K562 (cell line): Measurements from ENCODE around the gene FBXW2. TPM values are rescaled to one million over a fixed set of nuclear protein-coding genes. Genes with fewer than 3 reads are reported as not detected.
A peak's percentile ranks its signal among the peaks of the same experiment; 100 is the strongest.

ENCODE experiments used
- ATAC-seq: fragments of 200-7000 bp; cut with Tn5 transposase; 3 replicates; pipeline ENCODE4 v1.9.1; 2020; ENCODE audit warnings: moderate library complexity
- BruUV-seq: library from RNA; stranded (reverse); fragments of 400-500 nt; replicated peaks from 2 replicates; lab custom pipeline; 2021; lab: Mats Ljungman, UMichigan
- CTCF ChIA-PET: fragments of 300-600 bp; formaldehyde crosslinking; extraction: SDS; loops from one replicate; lab custom pipeline; 2021; ENCODE audit warnings: low intra/inter-chr PET ratio; lab: Yijun Ruan, JAX
- POLR2A ChIA-PET: fragments of 300-600, 350-650 bp; sonication (Branson Sonifier 250); formaldehyde crosslinking; extraction: SDS; loops from one replicate; lab custom pipeline; 2021; ENCODE audit warnings: antibody characterized with exemption, inconsistent platforms; lab: Yijun Ruan, JAX
- DNase-seq, 4 experiments: peaks; one replicate each; pipeline versions ENCODE4 v3.0.0 to v3.0.0-alpha.2; 2011 to 2018; ENCODE audit warnings: low spot score in 3 of 4, mixed read lengths in 3 of 4; ENCODE audit errors: extremely low read depth in 1 of 4
- FAIRE-seq: peaks from 2 replicates; lab custom pipeline; 2011; peaks lifted over from hg19 to GRCh38; lab: Jason Lieb, UNC
- H2AFZ ChIP-seq: 2 replicates; pipeline ENCODE4 v1.6.0; 2011; ENCODE audit warnings: low read depth, low read length, control low read depth, inconsistent platforms
- H3K27ac ChIP-seq: fragments of 200-600 bp; 3 replicates; pipeline ENCODE4 v1.8.0; 2011; ENCODE audit warnings: low read depth, mild to moderate bottlenecking, control low read depth, inconsistent platforms, low read length, moderate library complexity, mixed read lengths; ENCODE audit errors: extremely low read depth
- H3K27me3 ChIP-seq, 2 experiments: fragments of 300-600 bp in 1 of 2; 2 replicates in 1 of 2; 3 replicates in 1 of 2; pipeline versions ENCODE4 v1.6.0 to v1.8.0; 2011; ENCODE audit warnings: inconsistent platforms in 2 of 2, low read length in 2 of 2, mild to moderate bottlenecking in 1 of 2, mixed read lengths in 1 of 2, moderate library complexity in 1 of 2; ENCODE audit not compliant: control insufficient read depth in 2 of 2, insufficient read depth in 2 of 2
- H3K36me3 ChIP-seq: fragments of 300-600 bp; 3 replicates; pipeline ENCODE4 v1.8.0; 2011; ENCODE audit warnings: mild to moderate bottlenecking, low read length, inconsistent platforms; ENCODE audit not compliant: control insufficient read depth, insufficient read depth
- H3K4me1 ChIP-seq, 2 experiments: fragments of 200-600 bp in 1 of 2; replicated peaks in 1 of 2; 2 replicates in 1 of 2; 3 replicates in 1 of 2; pipeline versions ENCODE4 v1.5.1 to v1.8.0; 2011; ENCODE audit warnings: inconsistent platforms in 2 of 2, low read length in 2 of 2, mild to moderate bottlenecking in 1 of 2, mixed read lengths in 1 of 2, moderate library complexity in 1 of 2; ENCODE audit not compliant: control insufficient read depth in 2 of 2, insufficient read depth in 2 of 2
- H3K4me2 ChIP-seq: 2 replicates; pipeline ENCODE4 v1.6.1; 2011; ENCODE audit warnings: low read length, control low read depth, inconsistent platforms, mixed read lengths; ENCODE audit not compliant: insufficient read depth
- H3K4me3 ChIP-seq: fragments of 200-600 bp; sonication (generic), shearing (Covaris generic); 2 replicates; pipeline ENCODE4 v1.5.1; 2016; ENCODE audit warnings: control low read depth, inconsistent platforms
- H3K79me2 ChIP-seq: fragments of 200-600 bp; 3 replicates; pipeline ENCODE4 v1.8.0; 2011; ENCODE audit warnings: low read length, inconsistent platforms; ENCODE audit not compliant: control insufficient read depth, insufficient read depth
- H3K9ac ChIP-seq, 2 experiments: 2 replicates each; pipeline versions ENCODE4 v1.6.0 to v1.6.1; 2011; ENCODE audit warnings: low read depth in 2 of 2, low read length in 2 of 2, control low read depth in 1 of 2, inconsistent platforms in 1 of 2, mild to moderate bottlenecking in 1 of 2, mixed read lengths in 1 of 2; ENCODE audit not compliant: insufficient read depth in 1 of 2
- H3K9me1 ChIP-seq: one replicate; pipeline ENCODE4 v1.6.0; 2011; ENCODE audit warnings: inconsistent platforms, mild to moderate bottlenecking, low read length, moderate library complexity; ENCODE audit not compliant: control insufficient read depth, insufficient read depth
- H3K9me3 ChIP-seq: replicated peaks from 2 replicates; pipeline ENCODE4 v1.5.1; 2011; ENCODE audit warnings: low read depth, low read length, inconsistent platforms; ENCODE audit not compliant: control insufficient read depth, insufficient read depth
- H4K20me1 ChIP-seq: replicated peaks from 2 replicates; pipeline ENCODE4 v1.6.1; 2011; ENCODE audit warnings: low read length, inconsistent platforms, mixed read lengths; ENCODE audit not compliant: control insufficient read depth, insufficient read depth
- CBFA2T3 ChIP-seq: fragments of 450-650 bp; IDR thresholded peaks from 2 replicates; pipeline ENCODE4 v1.6.1; 2017
- EP300 ChIP-seq: IDR thresholded peaks from 2 replicates; pipeline ENCODE4 v1.6.1; 2012; ENCODE audit warnings: low read length, improper control_type of control experiment
- JUN ChIP-seq, 2 experiments: sonication (generic) in 1 of 2; formaldehyde crosslinking in 1 of 2; IDR thresholded peaks; 2 replicates each; pipeline versions ENCODE4 v1.6.1 to v1.8.0; 2012 to 2022; ENCODE audit warnings: borderline replicate concordance in 2 of 2, mild to moderate bottlenecking in 2 of 2, improper control_type of control experiment in 1 of 2, low read depth in 1 of 2, low read length in 1 of 2, missing genetic modification reagents in 1 of 2
- SMARCB1 ChIP-seq: IDR thresholded peaks from 2 replicates; pipeline ENCODE4 v1.6.1; 2011; ENCODE audit warnings: improper control_type of control experiment, low read depth; ENCODE audit not compliant: insufficient read length
- U2AF2 ChIP-seq: fragments of 200-400 bp; formaldehyde crosslinking; optimal IDR thresholded peaks from 2 replicates; pipeline ENCODE3; 2017; ENCODE audit warnings: low read depth, mild to moderate bottlenecking, low read length
- ZKSCAN1 ChIP-seq: fragments of 150-350 bp; IDR thresholded peaks from 2 replicates; pipeline ENCODE4 v1.6.1; 2016; ENCODE audit warnings: low read depth, low read length
- ZNF75A ChIP-seq: fragments of 450-650 bp; formaldehyde crosslinking; IDR thresholded peaks from 2 replicates; pipeline ENCODE4 v1.4.0; 2020; ENCODE audit warnings: mild to moderate bottlenecking
- WGBS: fragments of 100-300 bp; shearing (Covaris generic); methylation state at CpG from one replicate; pipeline ENCODE4 v1.1.6; 2016; ENCODE audit warnings: low coverage, mixed read lengths; ENCODE audit not compliant: insufficient coverage; ENCODE audit errors: missing lambda C conversion rate; 5-methylcytosine and 5-hydroxymethylcytosine counted together
- in situ Hi-C: fragments of 300-500 bp; cut with MboI; formaldehyde crosslinking; loops from 4 replicates; pipeline ENCODE4 v1.15.0; 2018; ENCODE audit warnings: inconsistent platforms, mixed read lengths
- intact Hi-C: fragments of 100-400 bp; cut with micrococcal nuclease; formaldehyde crosslinking; loops from 2 replicates; pipeline ENCODE4 v1.14.2; 2022
- polyA plus RNA-seq, 8 experiments: library from polyadenylated mRNA; depleted of rRNA in 4 of 8; stranded (reverse) in 5 of 8; unstranded in 3 of 8; fragments of >200 nt; fragmentation: Nextera tagmentation in 2 of 8; fragmentation: Illumina TruSeq in 1 of 8; extraction: Ambion mirVana in 2 of 8; extraction: Trizol in 1 of 8; gene quantifications; 2 replicates each; pipeline versions ENCODE4 v1.2.1 to v1.2.3, GENCODE V29; 2011 to 2014; ENCODE audit warnings: inconsistent platforms in 1 of 8, missing spikeins in 1 of 8
- total RNA-seq, 7 experiments: library from RNA; depleted of rRNA in 6 of 7; stranded (reverse); fragments of >200 nt in 6 of 7; fragmentation: Illumina TruSeq in 2 of 7; extraction: Trizol in 2 of 7; gene quantifications; 2 replicates each; pipeline versions ENCODE4 v1.2.1 to v1.2.3, GENCODE V29; 2011 to 2021; ENCODE audit warnings: low replicate concordance in 1 of 7
- TF ChIP-seq, protein P1 (sequence below): fragments of 200-800 bp; sonication (Bioruptor generic); IDR thresholded peaks from 2 replicates; pipeline ENCODE4 v1.6.1; 2016; ENCODE audit warnings: missing genetic modification characterization, missing compliant biosample characterization
- TF ChIP-seq, protein P2 (sequence below): fragments of 450-650 bp; IDR thresholded peaks from 2 replicates; pipeline ENCODE4 v1.6.1; 2016
- TF ChIP-seq, protein P3 (sequence below): fragments of 450-650 bp; IDR thresholded peaks from 2 replicates; pipeline ENCODE4 v1.6.1; 2018; ENCODE audit not compliant: partially characterized antibody

Gene FBXW2
- total and polyA plus RNA-seq, 9 of the 15 experiments (the other 6 are each of a cell fraction or from before 2014, with no cell fraction given): 2.5 to 57.8 (median 28.1) TPM

DNA sequence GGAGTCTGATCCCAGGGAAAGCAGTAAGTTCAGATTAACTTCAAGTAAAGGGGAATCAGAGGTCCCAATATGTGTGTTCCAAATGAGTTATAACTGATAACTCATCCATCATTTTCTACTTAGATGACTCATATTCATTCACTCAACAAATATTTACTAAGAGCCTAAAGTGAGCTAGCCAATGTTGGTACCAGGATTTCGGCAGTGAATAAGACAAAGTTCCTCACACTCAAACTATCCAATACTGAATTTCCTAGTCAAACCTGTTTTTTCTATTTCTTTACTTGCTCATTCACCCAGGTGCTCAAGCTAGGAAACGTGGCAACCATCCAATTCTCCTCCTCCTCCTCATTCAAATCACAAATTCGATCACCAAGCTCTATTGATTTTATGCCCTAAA lies 25.8 kb downstream of the FBXW2 start:
- in situ Hi-C loops: no loop called here
- no peak for FAIRE-seq
- no peak for TF ChIP-seq SMARCB1
- TF ChIP-seq, protein P1, sequence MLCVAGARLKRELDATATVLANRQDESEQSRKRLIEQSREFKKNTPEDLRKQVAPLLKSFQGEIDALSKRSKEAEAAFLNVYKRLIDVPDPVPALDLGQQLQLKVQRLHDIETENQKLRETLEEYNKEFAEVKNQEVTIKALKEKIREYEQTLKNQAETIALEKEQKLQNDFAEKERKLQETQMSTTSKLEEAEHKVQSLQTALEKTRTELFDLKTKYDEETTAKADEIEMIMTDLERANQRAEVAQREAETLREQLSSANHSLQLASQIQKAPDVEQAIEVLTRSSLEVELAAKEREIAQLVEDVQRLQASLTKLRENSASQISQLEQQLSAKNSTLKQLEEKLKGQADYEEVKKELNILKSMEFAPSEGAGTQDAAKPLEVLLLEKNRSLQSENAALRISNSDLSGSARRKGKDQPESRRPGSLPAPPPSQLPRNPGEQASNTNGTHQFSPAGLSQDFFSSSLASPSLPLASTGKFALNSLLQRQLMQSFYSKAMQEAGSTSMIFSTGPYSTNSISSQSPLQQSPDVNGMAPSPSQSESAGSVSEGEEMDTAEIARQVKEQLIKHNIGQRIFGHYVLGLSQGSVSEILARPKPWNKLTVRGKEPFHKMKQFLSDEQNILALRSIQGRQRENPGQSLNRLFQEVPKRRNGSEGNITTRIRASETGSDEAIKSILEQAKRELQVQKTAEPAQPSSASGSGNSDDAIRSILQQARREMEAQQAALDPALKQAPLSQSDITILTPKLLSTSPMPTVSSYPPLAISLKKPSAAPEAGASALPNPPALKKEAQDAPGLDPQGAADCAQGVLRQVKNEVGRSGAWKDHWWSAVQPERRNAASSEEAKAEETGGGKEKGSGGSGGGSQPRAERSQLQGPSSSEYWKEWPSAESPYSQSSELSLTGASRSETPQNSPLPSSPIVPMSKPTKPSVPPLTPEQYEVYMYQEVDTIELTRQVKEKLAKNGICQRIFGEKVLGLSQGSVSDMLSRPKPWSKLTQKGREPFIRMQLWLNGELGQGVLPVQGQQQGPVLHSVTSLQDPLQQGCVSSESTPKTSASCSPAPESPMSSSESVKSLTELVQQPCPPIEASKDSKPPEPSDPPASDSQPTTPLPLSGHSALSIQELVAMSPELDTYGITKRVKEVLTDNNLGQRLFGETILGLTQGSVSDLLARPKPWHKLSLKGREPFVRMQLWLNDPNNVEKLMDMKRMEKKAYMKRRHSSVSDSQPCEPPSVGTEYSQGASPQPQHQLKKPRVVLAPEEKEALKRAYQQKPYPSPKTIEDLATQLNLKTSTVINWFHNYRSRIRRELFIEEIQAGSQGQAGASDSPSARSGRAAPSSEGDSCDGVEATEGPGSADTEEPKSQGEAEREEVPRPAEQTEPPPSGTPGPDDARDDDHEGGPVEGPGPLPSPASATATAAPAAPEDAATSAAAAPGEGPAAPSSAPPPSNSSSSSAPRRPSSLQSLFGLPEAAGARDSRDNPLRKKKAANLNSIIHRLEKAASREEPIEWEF: 0 out of 2 replicates have a peak, but pooled peaks have one; percentile 7
- no peak for TF ChIP-seq JUN (IDR thresholded peaks at IDR 0.05; ENCODE audit: borderline replicate concordance, low read depth, low read length)
- no peak for TF ChIP-seq JUN (CRISPR knock-in tag; IDR thresholded peaks at IDR 0.05; ENCODE audit: borderline replicate concordance)
- TF ChIP-seq, protein P2, sequence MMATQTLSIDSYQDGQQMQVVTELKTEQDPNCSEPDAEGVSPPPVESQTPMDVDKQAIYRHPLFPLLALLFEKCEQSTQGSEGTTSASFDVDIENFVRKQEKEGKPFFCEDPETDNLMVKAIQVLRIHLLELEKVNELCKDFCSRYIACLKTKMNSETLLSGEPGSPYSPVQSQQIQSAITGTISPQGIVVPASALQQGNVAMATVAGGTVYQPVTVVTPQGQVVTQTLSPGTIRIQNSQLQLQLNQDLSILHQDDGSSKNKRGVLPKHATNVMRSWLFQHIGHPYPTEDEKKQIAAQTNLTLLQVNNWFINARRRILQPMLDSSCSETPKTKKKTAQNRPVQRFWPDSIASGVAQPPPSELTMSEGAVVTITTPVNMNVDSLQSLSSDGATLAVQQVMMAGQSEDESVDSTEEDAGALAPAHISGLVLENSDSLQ: peak; percentile 14; the same call in 1 of the 2 replicates
- TF ChIP-seq EP300: peak; percentile 27; the same call in 1 of the 2 replicates
- TF ChIP-seq ZNF75A (CRISPR knock-in tag): no peak
- TF ChIP-seq CBFA2T3: peak; percentile 65
- no peak for TF ChIP-seq ZKSCAN1
- TF ChIP-seq U2AF2: no peak
- TF ChIP-seq, protein P3, sequence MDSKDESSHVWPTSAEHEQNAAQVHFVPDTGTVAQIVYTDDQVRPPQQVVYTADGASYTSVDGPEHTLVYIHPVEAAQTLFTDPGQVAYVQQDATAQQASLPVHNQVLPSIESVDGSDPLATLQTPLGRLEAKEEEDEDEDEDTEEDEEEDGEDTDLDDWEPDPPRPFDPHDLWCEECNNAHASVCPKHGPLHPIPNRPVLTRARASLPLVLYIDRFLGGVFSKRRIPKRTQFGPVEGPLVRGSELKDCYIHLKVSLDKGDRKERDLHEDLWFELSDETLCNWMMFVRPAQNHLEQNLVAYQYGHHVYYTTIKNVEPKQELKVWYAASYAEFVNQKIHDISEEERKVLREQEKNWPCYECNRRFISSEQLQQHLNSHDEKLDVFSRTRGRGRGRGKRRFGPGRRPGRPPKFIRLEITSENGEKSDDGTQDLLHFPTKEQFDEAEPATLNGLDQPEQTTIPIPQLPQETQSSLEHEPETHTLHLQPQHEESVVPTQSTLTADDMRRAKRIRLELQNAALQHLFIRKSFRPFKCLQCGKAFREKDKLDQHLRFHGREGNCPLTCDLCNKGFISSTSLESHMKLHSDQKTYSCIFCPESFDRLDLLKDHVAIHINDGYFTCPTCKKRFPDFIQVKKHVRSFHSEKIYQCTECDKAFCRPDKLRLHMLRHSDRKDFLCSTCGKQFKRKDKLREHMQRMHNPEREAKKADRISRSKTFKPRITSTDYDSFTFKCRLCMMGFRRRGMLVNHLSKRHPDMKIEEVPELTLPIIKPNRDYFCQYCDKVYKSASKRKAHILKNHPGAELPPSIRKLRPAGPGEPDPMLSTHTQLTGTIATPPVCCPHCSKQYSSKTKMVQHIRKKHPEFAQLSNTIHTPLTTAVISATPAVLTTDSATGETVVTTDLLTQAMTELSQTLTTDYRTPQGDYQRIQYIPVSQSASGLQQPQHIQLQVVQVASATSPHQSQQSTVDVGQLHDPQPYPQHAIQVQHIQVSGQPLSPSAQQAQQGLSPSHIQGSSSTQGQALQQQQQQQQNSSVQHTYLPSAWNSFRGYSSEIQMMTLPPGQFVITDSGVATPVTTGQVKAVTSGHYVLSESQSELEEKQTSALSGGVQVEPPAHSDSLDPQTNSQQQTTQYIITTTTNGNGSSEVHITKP: no peak

More for the DNA sequence above, 25.8 kb downstream of the FBXW2 start:
- H3K9me1 ChIP-seq: no peaks in the 10 kb centered on the region
- DNase-seq (no peak), ATAC-seq (no peak)
- H3K79me2 ChIP-seq: peaks cover 13% of the 10 kb centered on the region; the same call in 2 of the 3 replicates
- WGBS: 47% methylated on average over 3 of the region's 3 CpGs
- BruUV-seq: no TSS peak
- no peaks in the 10 kb centered on the region for H4K20me1 ChIP-seq
- H3K27me3 ChIP-seq: no peaks in the 10 kb centered on the region
- peak overlapping the region; percentile 59 for H3K27ac ChIP-seq
- no peak overlapping the region for H2AFZ ChIP-seq
- H3K4me1 ChIP-seq: peaks cover 12 to 34% of the 10 kb centered on the region in 2 experiments
- no peaks in the 10 kb centered on the region for H3K9me3 ChIP-seq
- H3K36me3 ChIP-seq: peaks cover 82% of the 10 kb centered on the region
- no peak overlapping the region; a peak in 1 of 4 replicates for H3K9ac ChIP-seq
- no peak overlapping the region for H3K4me3 ChIP-seq
- ChIA-PET POLR2A (interaction anchor here (0.5 to 3.3 kb wide), 7 partner anchors 8 to 26 kb away, joined by 3 to 19 read pairs (median 6); partner anchors contain the start of gene FBXW2), CTCF (no interaction called here)
- H3K4me2 ChIP-seq: peak overlapping the region; percentile 4; the same call in 1 of the 2 replicates
- intact Hi-C loops: loop anchor here (5.0 kb wide), 1 partner anchor 75 kb away; the partner anchor contains the start of gene PSMD5
